Ishikawa (cell line): ENCODE results near the gene CYP2U1.

ENCODE experiments used
- CEBPB ChIP-seq: IDR thresholded peaks from 2 replicates; pipeline ENCODE4 v1.6.1; 2012
- CREB1 ChIP-seq: IDR thresholded peaks from 2 replicates; pipeline ENCODE4 v1.6.1; 2012; ENCODE audit warnings: low read depth
- EGR1 ChIP-seq: IDR thresholded peaks from 2 replicates; pipeline ENCODE4 v1.6.1; 2012
- EP300 ChIP-seq: IDR thresholded peaks from 2 replicates; pipeline ENCODE4 v1.6.1; 2012; ENCODE audit warnings: borderline replicate concordance
- FOXM1 ChIP-seq: IDR thresholded peaks from 2 replicates; pipeline ENCODE4 v1.6.1; 2012; ENCODE audit warnings: low read depth, borderline replicate concordance
- NFIC ChIP-seq: IDR thresholded peaks from 2 replicates; pipeline ENCODE4 v1.6.1; 2012
- RAD21 ChIP-seq: IDR thresholded peaks from 2 replicates; pipeline ENCODE4 v1.6.1; 2012; ENCODE audit warnings: low read depth
- TAF1 ChIP-seq: IDR thresholded peaks from 2 replicates; pipeline ENCODE4 v1.6.1; 2012; ENCODE audit warnings: low read depth, mild to moderate bottlenecking
- TCF12 ChIP-seq: IDR thresholded peaks from 2 replicates; pipeline ENCODE4 v1.6.1; 2012; ENCODE audit warnings: low read depth
- TEAD4 ChIP-seq: IDR thresholded peaks from 2 replicates; pipeline ENCODE4 v1.6.1; 2012
- YY1 ChIP-seq: IDR thresholded peaks from 2 replicates; pipeline ENCODE4 v1.6.1; 2012; ENCODE audit warnings: low read depth
- ZBTB7A ChIP-seq: IDR thresholded peaks from 2 replicates; pipeline ENCODE4 v1.6.1; 2012; ENCODE audit warnings: low read depth
- TF ChIP-seq, protein P1 (sequence below): IDR thresholded peaks from 2 replicates; pipeline ENCODE4 v1.6.1; 2012
- TF ChIP-seq, protein P2 (sequence below): IDR thresholded peaks from 2 replicates; pipeline ENCODE4 v1.6.1; 2012; ENCODE audit warnings: low read depth, mild to moderate bottlenecking
- TF ChIP-seq, protein P3 (sequence below): IDR thresholded peaks from 2 replicates; pipeline ENCODE4 v1.6.1; 2012

The CYP2U1 gene

DNA sequence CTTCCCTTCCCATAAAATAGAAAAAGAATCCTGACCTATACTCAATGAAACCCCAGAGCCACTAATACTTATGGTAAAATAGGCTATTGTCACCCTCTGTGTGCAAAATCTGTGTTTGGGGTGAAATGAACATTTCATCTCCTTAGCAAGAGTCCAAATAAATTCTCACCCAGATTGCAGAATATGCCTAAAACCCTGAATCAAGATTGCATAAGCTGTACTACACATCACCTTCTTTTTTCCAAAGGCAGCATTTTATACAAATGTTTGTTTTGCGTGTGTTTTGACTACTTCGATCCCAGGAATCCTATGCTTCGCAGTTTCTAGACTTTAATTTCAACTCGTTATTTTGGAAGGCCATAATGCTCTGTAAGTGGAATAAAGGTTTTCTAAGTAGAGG is 46.1 kb downstream of the CYP2U1 start:
- TF ChIP-seq EGR1: no peak
- no peak for TF ChIP-seq CREB1
- no peak for TF ChIP-seq EP300
- TF ChIP-seq YY1: no peak
- TF ChIP-seq ZBTB7A: no peak
- no peak for TF ChIP-seq TAF1

DNA sequence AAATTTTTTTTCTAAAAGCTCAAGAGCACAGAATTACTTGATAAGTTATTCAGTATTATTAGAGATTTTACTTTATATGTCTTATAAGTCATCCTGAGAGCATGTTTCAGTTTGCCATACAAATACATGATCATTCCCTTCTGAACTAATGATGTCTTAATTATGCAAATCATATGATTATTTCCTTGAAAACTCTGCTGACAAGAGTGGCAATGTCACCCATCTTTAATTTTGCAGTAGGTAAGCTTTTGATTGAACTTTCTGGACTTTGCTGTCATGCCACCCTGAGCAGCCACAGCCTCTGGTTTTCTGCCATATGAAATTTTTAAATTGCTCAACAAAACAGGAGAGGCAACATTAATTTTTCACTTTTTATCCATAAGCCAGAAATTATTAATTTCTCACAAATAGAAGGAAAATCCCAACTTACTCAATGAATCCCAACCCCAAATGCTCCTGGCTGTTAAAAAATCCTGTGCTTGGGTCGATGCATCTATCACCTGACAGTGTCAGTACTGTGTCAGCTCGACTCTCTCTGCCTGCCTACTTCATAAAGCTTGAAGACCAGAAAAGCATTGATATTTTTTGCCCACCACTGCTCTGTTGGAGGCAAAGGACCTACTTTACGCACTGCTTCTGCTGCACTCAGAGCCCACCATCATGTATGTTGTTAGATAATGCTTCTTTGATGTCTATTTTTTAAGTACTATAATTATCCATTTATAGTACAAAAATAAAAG is 46.8 kb downstream of the CYP2U1 start:
- no peak for TF ChIP-seq NFIC
- no peak for TF ChIP-seq RAD21
- TF ChIP-seq YY1: no peak
- no peak for TF ChIP-seq FOXM1
- TF ChIP-seq, protein P1, sequence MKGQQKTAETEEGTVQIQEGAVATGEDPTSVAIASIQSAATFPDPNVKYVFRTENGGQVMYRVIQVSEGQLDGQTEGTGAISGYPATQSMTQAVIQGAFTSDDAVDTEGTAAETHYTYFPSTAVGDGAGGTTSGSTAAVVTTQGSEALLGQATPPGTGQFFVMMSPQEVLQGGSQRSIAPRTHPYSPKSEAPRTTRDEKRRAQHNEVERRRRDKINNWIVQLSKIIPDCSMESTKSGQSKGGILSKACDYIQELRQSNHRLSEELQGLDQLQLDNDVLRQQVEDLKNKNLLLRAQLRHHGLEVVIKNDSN: no peak
- no peak for TF ChIP-seq TEAD4
- TF ChIP-seq, protein P2, sequence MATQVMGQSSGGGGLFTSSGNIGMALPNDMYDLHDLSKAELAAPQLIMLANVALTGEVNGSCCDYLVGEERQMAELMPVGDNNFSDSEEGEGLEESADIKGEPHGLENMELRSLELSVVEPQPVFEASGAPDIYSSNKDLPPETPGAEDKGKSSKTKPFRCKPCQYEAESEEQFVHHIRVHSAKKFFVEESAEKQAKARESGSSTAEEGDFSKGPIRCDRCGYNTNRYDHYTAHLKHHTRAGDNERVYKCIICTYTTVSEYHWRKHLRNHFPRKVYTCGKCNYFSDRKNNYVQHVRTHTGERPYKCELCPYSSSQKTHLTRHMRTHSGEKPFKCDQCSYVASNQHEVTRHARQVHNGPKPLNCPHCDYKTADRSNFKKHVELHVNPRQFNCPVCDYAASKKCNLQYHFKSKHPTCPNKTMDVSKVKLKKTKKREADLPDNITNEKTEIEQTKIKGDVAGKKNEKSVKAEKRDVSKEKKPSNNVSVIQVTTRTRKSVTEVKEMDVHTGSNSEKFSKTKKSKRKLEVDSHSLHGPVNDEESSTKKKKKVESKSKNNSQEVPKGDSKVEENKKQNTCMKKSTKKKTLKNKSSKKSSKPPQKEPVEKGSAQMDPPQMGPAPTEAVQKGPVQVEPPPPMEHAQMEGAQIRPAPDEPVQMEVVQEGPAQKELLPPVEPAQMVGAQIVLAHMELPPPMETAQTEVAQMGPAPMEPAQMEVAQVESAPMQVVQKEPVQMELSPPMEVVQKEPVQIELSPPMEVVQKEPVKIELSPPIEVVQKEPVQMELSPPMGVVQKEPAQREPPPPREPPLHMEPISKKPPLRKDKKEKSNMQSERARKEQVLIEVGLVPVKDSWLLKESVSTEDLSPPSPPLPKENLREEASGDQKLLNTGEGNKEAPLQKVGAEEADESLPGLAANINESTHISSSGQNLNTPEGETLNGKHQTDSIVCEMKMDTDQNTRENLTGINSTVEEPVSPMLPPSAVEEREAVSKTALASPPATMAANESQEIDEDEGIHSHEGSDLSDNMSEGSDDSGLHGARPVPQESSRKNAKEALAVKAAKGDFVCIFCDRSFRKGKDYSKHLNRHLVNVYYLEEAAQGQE: no peak
- TF ChIP-seq EGR1: no peak
- TF ChIP-seq EP300: no peak
- TF ChIP-seq TCF12: no peak
- TF ChIP-seq CEBPB: no peak
- TF ChIP-seq ZBTB7A: no peak

DNA sequence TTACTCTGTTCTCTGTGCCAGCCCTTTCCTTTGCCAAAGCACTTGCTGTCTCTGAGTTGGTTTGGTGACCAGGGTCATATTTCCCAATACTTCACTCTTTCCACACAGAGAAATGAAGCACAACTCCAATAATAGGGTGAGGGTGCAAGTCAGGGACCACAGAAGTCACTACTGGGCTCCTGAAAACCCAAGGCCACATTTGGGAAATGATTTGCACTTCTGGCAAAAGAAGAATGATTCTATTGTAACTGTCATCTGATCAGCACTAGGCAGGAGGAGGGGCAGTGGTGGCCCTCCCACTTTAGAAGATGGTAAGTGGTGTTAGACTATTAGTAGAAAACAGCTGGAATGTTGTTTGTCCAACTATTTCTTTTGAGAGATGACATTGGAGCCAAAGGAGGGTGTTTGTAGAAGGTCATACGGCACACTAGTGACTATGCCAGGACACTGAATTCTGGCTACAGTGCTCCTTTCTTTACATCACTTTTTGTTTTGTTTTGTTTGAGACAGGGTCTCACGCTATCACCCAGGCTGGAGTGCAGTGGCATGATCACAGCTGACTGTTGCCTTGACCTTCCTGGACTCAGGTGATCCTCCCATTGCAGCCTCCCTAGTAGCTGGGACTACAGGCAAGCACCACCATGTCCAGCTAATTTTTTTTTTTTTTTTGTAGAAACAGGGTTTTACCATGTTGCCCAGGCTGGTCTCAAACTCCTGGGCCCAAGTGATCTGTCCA is 47.5 kb downstream of the CYP2U1 start:
- TF ChIP-seq, protein P1: no peak
- no peak for TF ChIP-seq TCF12
- TF ChIP-seq, protein P3, sequence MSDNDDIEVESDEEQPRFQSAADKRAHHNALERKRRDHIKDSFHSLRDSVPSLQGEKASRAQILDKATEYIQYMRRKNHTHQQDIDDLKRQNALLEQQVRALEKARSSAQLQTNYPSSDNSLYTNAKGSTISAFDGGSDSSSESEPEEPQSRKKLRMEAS: no peak
- no peak for TF ChIP-seq TAF1
- no peak for TF ChIP-seq CREB1
- TF ChIP-seq ZBTB7A: no peak
- TF ChIP-seq EP300: no peak
- TF ChIP-seq FOXM1: no peak
- TF ChIP-seq NFIC: no peak
- no peak for TF ChIP-seq EGR1
- TF ChIP-seq RAD21: no peak

DNA sequence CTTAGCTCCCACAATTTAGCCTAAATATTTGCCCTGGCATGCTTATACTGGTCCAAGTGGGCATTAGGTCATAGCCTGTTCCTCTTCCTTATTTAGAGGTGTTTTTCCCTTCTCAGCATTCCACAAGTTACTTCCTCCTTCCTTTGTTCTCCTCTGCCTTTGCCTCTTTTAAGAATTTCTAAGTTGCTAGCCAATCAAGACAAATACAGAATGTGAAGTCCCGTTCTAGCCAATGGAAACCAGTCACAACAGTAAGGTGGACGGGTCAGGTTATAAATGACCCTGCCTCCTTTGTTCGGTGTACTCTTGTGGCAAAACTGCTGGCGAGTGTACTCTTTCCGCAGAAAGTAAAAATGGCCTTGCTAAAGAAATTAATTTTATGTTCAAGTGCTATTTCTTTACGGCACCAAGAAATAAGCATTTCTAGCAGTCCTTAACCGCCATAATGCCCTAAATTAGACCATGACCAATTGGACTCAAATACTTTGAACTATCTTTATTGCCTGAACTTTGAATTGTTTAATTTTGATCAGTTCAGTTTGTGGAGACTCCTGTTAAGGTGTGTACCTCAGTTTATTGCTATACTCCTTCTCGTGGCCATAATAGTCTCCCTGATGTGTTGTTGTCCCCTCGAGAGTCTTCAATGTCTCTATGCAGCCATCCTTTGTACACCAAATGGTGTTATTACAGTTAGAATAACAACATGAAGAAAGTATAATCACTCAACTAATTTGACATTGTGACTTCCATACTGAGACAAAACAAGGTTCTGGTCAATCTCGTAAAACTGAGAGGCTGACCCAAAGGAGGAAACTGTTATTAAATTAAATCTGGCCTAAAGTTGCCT is 56.8 kb downstream of the CYP2U1 start:
- TF ChIP-seq, protein P2: no peak
- TF ChIP-seq CEBPB (no peak), FOXM1 (no peak), YY1 (no peak), NFIC (no peak), ZBTB7A (no peak), TCF12 (no peak), TEAD4 (no peak), RAD21 (no peak)

GRCh38 chr4:107988763-107989035 is 57.4 kb downstream of the CYP2U1 start:
- TF ChIP-seq, protein P3: no peak
- no peak for TF ChIP-seq NFIC
- TF ChIP-seq CEBPB: no peak
- TF ChIP-seq, protein P1: no peak
